Stimulated activated CD4-positive, alpha-beta T cell treated with anti-CD3 and anti-CD28 coated beads, Interleukin-1b, Interleukin-23, amount 100 ng/mL, for 4 hours (primary cell): ENCODE data around the gene GPALPP1.
"Not testable (repeated sequence)": the region's sequence is repeated elsewhere in the genome, so short reads cannot be mapped to it uniquely, and the experiment has no call there.

Experiments used
- DNase-seq, 2 donors: peaks; one replicate each; pipeline ENCODE4 v3.0.0-alpha.2; 2020; ENCODE audit warnings: low read depth in 2 of 2

GPALPP1 gene

GRCh38 chr13:44989071-44989889 lies at the start of gene GPALPP1, which contains the start of gene NUFIP1:
TSS of gene GPALPP1 (plus strand) at chr13:44989538. CDS start at chr13:44989655, 117 bp downstream.
TSS of gene NUFIP1 (minus strand) at chr13:44989471. CDS start at chr13:44989436, 35 bp downstream.
- DNase-seq, result peak; percentile 82 to 84

- not testable (repeated sequence) for DNase-seq
Measured at GRCh38 chr13:44943411-44943810, 45.9 kb upstream of the GPALPP1 start.

- DNase-seq, result no peak
Measured at GRCh38 chr13:44951184-44951583, 38.2 kb upstream of the GPALPP1 start.

- no peak for DNase-seq
Measured at GRCh38 chr13:44952671-44953070, 36.7 kb upstream of the GPALPP1 start.

GRCh38 chr13:44954224-44954623 lies 35.1 kb upstream of the GPALPP1 start:
- DNase-seq, result no peak

- DNase-seq, result no peak
Measured at GRCh38 chr13:44955406-44955805, 33.9 kb upstream of the GPALPP1 start.

GRCh38 chr13:44961997-44962396 lies 27.3 kb upstream of the GPALPP1 start:
- no peak for DNase-seq

- no peak for DNase-seq
Measured at GRCh38 chr13:44967704-44968433, 21.5 kb upstream of the GPALPP1 start.

GRCh38 chr13:44968434-44968815 lies 20.9 kb upstream of the GPALPP1 start:
- no peak for DNase-seq

GRCh38 chr13:44969551-44970484 lies 19.5 kb upstream of the GPALPP1 start:
- DNase-seq, result no peak

GRCh38 chr13:44971656-44972595 lies 17.4 kb upstream of the GPALPP1 start:
- no peak for DNase-seq

- DNase-seq, result no peak
Measured at GRCh38 chr13:44972956-44973581, 16.3 kb upstream of the GPALPP1 start.

GRCh38 chr13:44974056-44974793 lies 15.1 kb upstream of the GPALPP1 start:
- no peak for DNase-seq

GRCh38 chr13:44976196-44976595 lies 13.1 kb upstream of the GPALPP1 start:
- no peak for DNase-seq

- DNase-seq, result no peak
Measured at GRCh38 chr13:44976949-44977583, 12.3 kb upstream of the GPALPP1 start.

- DNase-seq, result no peak
Measured at GRCh38 chr13:44978328-44978727, 11.0 kb upstream of the GPALPP1 start.

GRCh38 chr13:44989941-44990340 lies 603 bp downstream of the GPALPP1 start:
- no peak for DNase-seq

- no peak for DNase-seq
Measured at GRCh38 chr13:45003417-45003816, 14.1 kb downstream of the GPALPP1 start.

- DNase-seq, result no peak
Measured at GRCh38 chr13:45004096-45004495, 14.8 kb downstream of the GPALPP1 start.
